ENCODE data around the gene TRIM62. TPM values are rescaled to one million over a fixed set of nuclear protein-coding genes. Genes with fewer than 3 reads are reported as not detected.
"Not testable (repeated sequence)": the region's sequence is repeated elsewhere in the genome, so short reads cannot be mapped to it uniquely, and the experiment has no call there.

TRIM62 gene
- total RNA-seq, 2 experiments from 2014 or later = 2.4 to 8.4 TPM

GRCh38 chr1:33127001-33127823 lies 54.6 kb downstream of the TRIM62 start:
- peak overlapping the region; percentile 90 for H3K27ac ChIP-seq (ENCODE audit: low read depth, low read length, poor library complexity, severe bottlenecking)
- ChIA-PET POLR2A (interaction anchor here (0.5 to 1.2 kb wide), 15 partner anchors 8 to 344 kb away, joined by 3 to 7 read pairs (median 4); partner anchors contain the start of gene TRIM62), CTCF (ENCODE audit: unreplicated experiment) (interaction anchor here (0.5 to 1.0 kb wide), 3 partner anchors 8 to 1366 kb away, joined by 3 read pairs; no protein-coding TSS in a partner anchor)
- no peaks in the 10 kb centered on the region for H3K36me3 ChIP-seq (ENCODE audit: insufficient read depth, low read length)
- peaks cover 24% of the 10 kb centered on the region for H3K4me1 ChIP-seq (ENCODE audit: insufficient read depth, low read length, poor library complexity, severe bottlenecking)
- H3K9me3 ChIP-seq (ENCODE audit: low read length) = no peaks in the 10 kb centered on the region
- no TSS peak for BruUV-seq (replicated peaks)
- TF ChIP-seq CTCF (conservative IDR thresholded peaks at IDR 0.05; ENCODE audit: low read length) (peak; percentile 96), EZH2phosphoT487 (IDR thresholded peaks at IDR 0.05; ENCODE audit: borderline replicate concordance, low read depth, low read length) (no peak)
- peak overlapping the region; percentile 88 for H2AFZ ChIP-seq (ENCODE audit: low read length)
- no peaks in the 10 kb centered on the region for H4K20me1 ChIP-seq (ENCODE audit: insufficient read depth, low read length)
- H3K79me2 ChIP-seq (ENCODE audit: insufficient read depth, low read depth, low read length) = peaks cover 4% of the 10 kb centered on the region; the same call in 1 of the 2 replicates
- peak overlapping the region; percentile 77 for H3K4me2 ChIP-seq (ENCODE audit: low read length)
- peak; percentile 98 for DNase-seq (ENCODE audit: low spot score)
- intact Hi-C loops (cut with micrococcal nuclease; ENCODE audit: unreplicated experiment) = loop anchor here (5.0 kb wide), 2 partner anchors 170 to 345 kb away; partner anchors contain the start of gene ZSCAN20
- no peaks in the 10 kb centered on the region for H3K9me2 ChIP-seq (ENCODE audit: insufficient read depth, low read length)
- H3K4me3 ChIP-seq (ENCODE audit: low read depth, low read length, poor library complexity, severe bottlenecking) = peak overlapping the region; percentile 76

- peak overlapping the region; percentile 50 for H3K27ac ChIP-seq (ENCODE audit: low read depth, low read length, poor library complexity, severe bottlenecking)
- peak overlapping the region; percentile 88 for H2AFZ ChIP-seq (ENCODE audit: low read length)
- intact Hi-C loops (cut with micrococcal nuclease; ENCODE audit: unreplicated experiment) = loop anchor here (5.0 kb wide), 2 partner anchors 171 to 346 kb away; partner anchors contain the start of gene ZSCAN20
- DNase-seq (ENCODE audit: low spot score) = no peak
- H3K4me3 ChIP-seq (ENCODE audit: low read depth, low read length, poor library complexity, severe bottlenecking) = peak overlapping the region; percentile 76
- H3K9me3 ChIP-seq (ENCODE audit: low read length) = no peaks in the 10 kb centered on the region
- BruUV-seq (replicated peaks) = TSS peak; percentile 89
- H4K20me1 ChIP-seq (ENCODE audit: insufficient read depth, low read length) = no peaks in the 10 kb centered on the region
- peaks cover 24% of the 10 kb centered on the region for H3K4me1 ChIP-seq (ENCODE audit: insufficient read depth, low read length, poor library complexity, severe bottlenecking)
- TF ChIP-seq EZH2phosphoT487 (IDR thresholded peaks at IDR 0.05; ENCODE audit: borderline replicate concordance, low read depth, low read length) (no peak), CTCF (conservative IDR thresholded peaks at IDR 0.05; ENCODE audit: low read length) (no peak)
- H3K79me2 ChIP-seq (ENCODE audit: insufficient read depth, low read depth, low read length) = peaks cover 4% of the 10 kb centered on the region; the same call in 1 of the 2 replicates
- H3K36me3 ChIP-seq (ENCODE audit: insufficient read depth, low read length) = no peaks in the 10 kb centered on the region
- POLR2A ChIA-PET = interaction anchor here (0.5 to 1.2 kb wide), 11 partner anchors 9 to 345 kb away, joined by 3 to 7 read pairs (median 4); partner anchors contain the start of gene TRIM62
- CTCF ChIA-PET (ENCODE audit: unreplicated experiment) = interaction anchor here (1.0 kb wide), 2 partner anchors 9 to 221 kb away, joined by 3 read pairs; no protein-coding TSS in a partner anchor
- no peaks in the 10 kb centered on the region for H3K9me2 ChIP-seq (ENCODE audit: insufficient read depth, low read length)
- H3K4me2 ChIP-seq (ENCODE audit: low read length) = peak overlapping the region; percentile 77
Observed at GRCh38 chr1:33126411-33127000, 55.3 kb downstream of the TRIM62 start.

- DNase-seq (ENCODE audit: low spot score); H3K27ac ChIP-seq (ENCODE audit: low read depth, low read length, poor library complexity, severe bottlenecking); BruUV-seq (replicated peaks); H3K9me3 ChIP-seq (ENCODE audit: low read length); H4K20me1 ChIP-seq (ENCODE audit: insufficient read depth, low read length); H3K4me2 ChIP-seq (ENCODE audit: low read length); H2AFZ ChIP-seq (ENCODE audit: low read length); H3K4me3 ChIP-seq (ENCODE audit: low read depth, low read length, poor library complexity, severe bottlenecking); H3K9me2 ChIP-seq (ENCODE audit: insufficient read depth, low read length); H3K36me3 ChIP-seq (ENCODE audit: insufficient read depth, low read length); H3K79me2 ChIP-seq (ENCODE audit: insufficient read depth, low read depth, low read length); POLR2A ChIA-PET; CTCF ChIA-PET (ENCODE audit: unreplicated experiment): not testable (repeated sequence)
- H3K4me1 ChIP-seq (ENCODE audit: insufficient read depth, low read length, poor library complexity, severe bottlenecking) = peaks cover 24% of the 10 kb centered on the region
- intact Hi-C loops (cut with micrococcal nuclease; ENCODE audit: unreplicated experiment) = loop anchor here (5.0 kb wide), 2 partner anchors 173 to 348 kb away; partner anchors contain the start of gene ZSCAN20
Observed at GRCh38 chr1:33124647-33125046, 57.2 kb downstream of the TRIM62 start.
